Muscle layer of colon (tissue), 2 donors: ENCODE results near the gene NPAS2.

Experiments
- H3K27ac ChIP-seq: one replicate; pipeline ENCODE4 v1.7.0; 2013; ENCODE audit warnings: low read depth, mild to moderate bottlenecking, low read length, moderate library complexity
- H3K27me3 ChIP-seq, 2 donors: one replicate each; pipeline ENCODE4 v1.7.0; 2013; ENCODE audit warnings: low read length in 2 of 2, mild to moderate bottlenecking in 2 of 2; ENCODE audit not compliant: insufficient read depth in 2 of 2, control insufficient read depth in 1 of 2
- H3K36me3 ChIP-seq: one replicate; pipeline ENCODE4 v1.7.0; 2013; ENCODE audit warnings: mild to moderate bottlenecking, low read length; ENCODE audit not compliant: insufficient read depth
- H3K4me1 ChIP-seq: one replicate; pipeline ENCODE4 v1.7.0; 2013; ENCODE audit warnings: mild to moderate bottlenecking, low read length; ENCODE audit not compliant: insufficient read depth
- H3K4me3 ChIP-seq, 2 donors: one replicate each; pipeline ENCODE4 v1.7.0; 2013; ENCODE audit warnings: low read length in 2 of 2, low read depth in 1 of 2, mild to moderate bottlenecking in 1 of 2, moderate library complexity in 1 of 2
- H3K9ac ChIP-seq: one replicate; pipeline ENCODE4 v1.7.0; 2013; ENCODE audit warnings: low read length
- H3K9me3 ChIP-seq: one replicate; pipeline ENCODE4 v1.7.0; 2013; ENCODE audit warnings: mild to moderate bottlenecking, low read length
- donor health status: abdominal sarcoma.
- donor health status: Adenocarcinoma of cecum.

NPAS2 gene

GRCh38 chr2:101006065-101006715, 186.3 kb downstream of the NPAS2 start:
- no peak overlapping the region for H3K4me3 ChIP-seq
- H3K36me3 ChIP-seq = peaks cover 48% of the 10 kb centered on the region

GRCh38 chr2:101007415-101008345, 187.7 kb downstream of the NPAS2 start:
- H3K27ac ChIP-seq = no peak overlapping the region
- no peaks in the 10 kb centered on the region for H3K27me3 ChIP-seq
- peaks cover 15% of the 10 kb centered on the region for H3K4me1 ChIP-seq
- peaks cover 52% of the 10 kb centered on the region for H3K36me3 ChIP-seq
- H3K9ac ChIP-seq = no peak overlapping the region
- no peaks in the 10 kb centered on the region for H3K9me3 ChIP-seq
- H3K4me3 ChIP-seq = no peak overlapping the region

More at GRCh38 chr2:101006065-101006715, 186.3 kb downstream of the NPAS2 start:
- Histone ChIP-seq H3K9ac (no peak overlapping the region), H3K4me1 (peaks cover 19% of the 10 kb centered on the region), H3K9me3 (no peaks in the 10 kb centered on the region), H3K27me3 (no peaks in the 10 kb centered on the region), H3K27ac (no peak overlapping the region)

GRCh38 chr2:101011152-101011551, 191.2 kb downstream of the NPAS2 start:
- Histone ChIP-seq H3K27me3 (no peaks in the 10 kb centered on the region), H3K36me3 (peaks cover 35% of the 10 kb centered on the region), H3K4me1 (no peaks in the 10 kb centered on the region), H3K9me3 (no peaks in the 10 kb centered on the region), H3K4me3 (no peak overlapping the region), H3K27ac (no peak overlapping the region), H3K9ac (no peak overlapping the region)

GRCh38 chr2:101012054-101012705, 192.2 kb downstream of the NPAS2 start:
- Histone ChIP-seq H3K36me3 (peaks cover 25% of the 10 kb centered on the region), H3K9me3 (no peaks in the 10 kb centered on the region), H3K27ac (no peak overlapping the region), H3K9ac (no peak overlapping the region), H3K27me3 (no peaks in the 10 kb centered on the region), H3K4me3 (no peak overlapping the region), H3K4me1 (no peaks in the 10 kb centered on the region)

GRCh38 chr2:101012706-101013181, 192.8 kb downstream of the NPAS2 start:
- H3K4me1 ChIP-seq = no peaks in the 10 kb centered on the region
- H3K27ac ChIP-seq = no peak overlapping the region
- no peak overlapping the region for H3K4me3 ChIP-seq
- no peak overlapping the region for H3K9ac ChIP-seq
- H3K36me3 ChIP-seq = peaks cover 19% of the 10 kb centered on the region
- H3K27me3 ChIP-seq = no peaks in the 10 kb centered on the region
- no peaks in the 10 kb centered on the region for H3K9me3 ChIP-seq

- Histone ChIP-seq H3K4me3 (no peak overlapping the region), H3K9ac (no peak overlapping the region), H3K4me1 (no peaks in the 10 kb centered on the region), H3K36me3 (peaks cover 18% of the 10 kb centered on the region), H3K27ac (no peak overlapping the region), H3K9me3 (no peaks in the 10 kb centered on the region), H3K27me3 (no peaks in the 10 kb centered on the region)
These were observed 194.4 kb downstream of the NPAS2 start for GRCh38 chr2:101014264-101014857.

GRCh38 chr2:101017371-101017770, 197.4 kb downstream of the NPAS2 start:
- Histone ChIP-seq H3K4me3 (no peak overlapping the region), H3K9me3 (no peaks in the 10 kb centered on the region), H3K27me3 (no peaks in the 10 kb centered on the region), H3K4me1 (no peaks in the 10 kb centered on the region), H3K27ac (no peak overlapping the region), H3K9ac (no peak overlapping the region), H3K36me3 (peaks cover 14% of the 10 kb centered on the region)

- Histone ChIP-seq H3K27me3 (no peaks in the 10 kb centered on the region), H3K9ac (no peak overlapping the region), H3K4me3 (no peak overlapping the region), H3K9me3 (no peaks in the 10 kb centered on the region), H3K27ac (no peak overlapping the region), H3K36me3 (peaks cover 10% of the 10 kb centered on the region), H3K4me1 (no peaks in the 10 kb centered on the region)
These were observed 199.0 kb downstream of the NPAS2 start for GRCh38 chr2:101018934-101019333.

GRCh38 chr2:101022221-101022620, 202.3 kb downstream of the NPAS2 start:
- H3K27me3 ChIP-seq = no peaks in the 10 kb centered on the region
- peaks cover 6% of the 10 kb centered on the region for H3K36me3 ChIP-seq
- no peak overlapping the region for H3K9ac ChIP-seq
- H3K27ac ChIP-seq = no peak overlapping the region
- H3K9me3 ChIP-seq = no peaks in the 10 kb centered on the region
- H3K4me1 ChIP-seq = no peaks in the 10 kb centered on the region
- H3K4me3 ChIP-seq = no peak overlapping the region

- Histone ChIP-seq H3K27me3 (no peaks in the 10 kb centered on the region), H3K4me3 (no peak overlapping the region), H3K36me3 (peaks cover 6% of the 10 kb centered on the region), H3K27ac (no peak overlapping the region), H3K9me3 (no peaks in the 10 kb centered on the region), H3K4me1 (no peaks in the 10 kb centered on the region), H3K9ac (no peak overlapping the region)
These were observed 203.6 kb downstream of the NPAS2 start for GRCh38 chr2:101023327-101024107.
